DMS114 treated with DMSO at 0.1 percent for 48 hours (cell line): ENCODE data around the gene CHMP2B.
"Not testable (repeated sequence)": the region's sequence is repeated elsewhere in the genome, so short reads cannot be mapped to it uniquely, and the experiment has no call there.

Experiments used
- DNase-seq: peaks from one replicate; lab custom pipeline; 2025; ENCODE audit not compliant: unreplicated experiment; lab: John Stamatoyannopoulos, UW

The CHMP2B gene

DNA sequence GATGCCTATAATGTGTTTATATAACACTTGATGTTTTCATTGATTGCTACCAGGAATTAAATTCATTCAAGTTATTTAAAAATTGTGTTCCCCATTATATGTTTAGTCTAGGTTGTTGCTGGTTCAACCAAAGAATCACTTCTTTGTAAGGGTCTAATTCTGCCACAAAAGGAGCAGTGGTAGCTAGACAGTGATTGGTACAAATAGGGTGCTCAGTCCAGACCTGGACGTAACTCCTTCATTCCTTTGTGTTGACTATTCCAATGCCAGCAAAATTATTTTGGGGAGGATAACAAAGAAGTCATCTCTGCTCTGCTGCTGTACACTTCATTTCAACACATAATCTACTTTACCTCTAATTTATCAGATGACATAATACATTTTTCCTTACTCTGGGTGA, 1.2 kb downstream of the CHMP2B start:
- peak; percentile 36 for DNase-seq

DNA sequence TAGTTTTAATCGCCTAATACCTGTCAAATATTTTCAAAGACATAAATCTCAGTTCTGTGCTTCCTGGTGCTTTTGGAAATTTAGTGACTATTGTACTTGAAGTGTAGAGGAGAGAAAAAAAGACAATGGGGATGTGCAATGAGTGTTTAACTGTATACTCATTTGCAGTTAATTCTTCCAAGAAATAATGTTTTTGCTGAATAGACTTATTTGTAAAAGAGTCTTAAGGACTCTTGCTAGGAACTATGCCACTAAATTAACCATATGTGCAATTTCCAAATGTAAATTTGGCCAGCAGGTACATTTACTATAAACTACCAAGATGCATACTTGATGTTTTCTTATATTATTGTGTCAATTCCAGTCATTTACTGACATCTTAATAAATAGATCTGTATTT, 2.0 kb downstream of the CHMP2B start:
- DNase-seq: no peak

DNA sequence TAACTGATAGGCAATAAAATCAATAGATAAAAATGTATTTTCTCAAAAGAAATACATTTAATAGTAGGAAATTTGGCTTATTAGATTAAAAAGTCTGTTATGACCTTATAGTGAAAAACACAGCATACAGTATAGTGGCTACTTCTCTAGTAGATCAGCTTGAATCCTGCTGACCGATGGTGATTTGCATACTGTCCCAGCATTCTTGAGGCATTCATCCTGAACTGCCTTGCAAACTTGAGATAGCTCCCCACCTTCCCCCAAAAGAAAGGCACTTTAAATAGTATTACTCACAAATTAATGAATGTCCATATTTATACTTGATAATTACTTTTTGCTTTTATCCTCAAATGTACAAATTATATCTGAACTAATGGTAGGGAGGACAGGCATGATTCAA, 6.7 kb downstream of the CHMP2B start:
- DNase-seq: no peak

DNA sequence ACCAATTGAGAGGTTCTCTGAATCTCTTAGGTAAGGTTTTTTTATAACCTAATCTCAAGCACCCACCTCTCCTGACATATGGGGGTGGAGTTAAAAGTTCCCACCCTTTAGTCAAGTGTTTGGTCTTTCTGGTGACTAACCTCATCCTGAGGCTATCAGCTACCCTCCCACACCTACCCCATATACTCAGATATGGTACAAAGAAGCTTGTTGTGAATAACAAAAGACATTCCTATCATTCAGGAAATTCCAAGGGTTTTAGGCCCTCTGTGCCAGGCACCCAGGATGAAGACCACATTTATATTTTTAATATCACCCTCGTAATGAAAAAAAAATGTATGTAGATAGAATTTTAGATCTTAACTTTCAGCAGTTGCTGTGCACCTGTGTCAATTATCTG, 9.0 kb downstream of the CHMP2B start:
- no peak for DNase-seq

DNA sequence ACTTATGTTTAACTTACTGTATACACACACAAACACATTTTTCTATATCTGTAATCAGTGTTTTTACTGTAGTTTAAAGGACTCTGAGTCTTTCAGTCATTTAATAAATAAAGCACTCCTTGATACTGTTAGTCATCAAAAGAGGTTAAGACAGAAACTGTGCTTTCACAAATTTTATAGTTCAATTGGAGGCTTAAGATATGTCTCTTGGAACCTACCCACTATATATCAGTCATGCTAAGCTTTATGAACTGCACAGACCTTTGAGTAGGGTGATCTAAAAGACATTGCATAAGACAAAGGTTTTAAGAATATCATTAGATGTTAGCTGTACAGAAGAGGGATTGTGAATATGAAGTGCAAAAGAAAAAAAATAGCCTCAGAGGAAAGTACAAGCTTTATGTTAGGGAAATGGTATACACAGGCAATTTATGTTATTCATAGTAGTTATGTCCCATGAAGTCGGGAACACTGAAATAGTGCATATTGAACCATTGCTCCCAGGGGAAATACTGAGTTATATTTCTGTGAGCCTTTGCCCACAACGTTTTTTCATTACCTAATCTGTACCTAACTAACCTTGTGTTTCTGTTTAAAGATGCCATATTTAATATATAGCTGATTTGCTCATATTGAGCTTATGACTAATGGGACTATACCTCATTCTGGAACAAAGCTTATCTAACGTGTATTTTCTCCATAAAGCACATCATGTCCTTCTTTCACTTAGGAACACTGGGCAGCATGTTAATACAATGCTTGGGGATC, 19.7 kb downstream of the CHMP2B start:
- DNase-seq: no peak

DNA sequence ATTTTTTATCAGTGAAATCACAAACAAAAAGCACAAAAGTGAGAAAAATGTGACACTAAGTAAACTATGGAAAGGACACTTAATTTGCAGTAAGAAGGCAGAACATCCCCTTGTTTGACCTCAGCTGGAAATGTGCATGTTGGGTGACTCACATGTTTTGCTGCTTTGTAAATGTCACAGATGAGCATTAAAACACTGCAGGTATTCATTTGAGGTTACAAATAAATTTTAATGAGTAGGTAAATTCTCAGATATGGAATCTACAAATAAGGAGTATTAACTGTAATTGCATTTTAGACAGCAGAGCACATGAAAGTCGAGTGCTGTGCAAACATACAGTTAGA, 20.3 kb downstream of the CHMP2B start:
- no peak for DNase-seq

DNA sequence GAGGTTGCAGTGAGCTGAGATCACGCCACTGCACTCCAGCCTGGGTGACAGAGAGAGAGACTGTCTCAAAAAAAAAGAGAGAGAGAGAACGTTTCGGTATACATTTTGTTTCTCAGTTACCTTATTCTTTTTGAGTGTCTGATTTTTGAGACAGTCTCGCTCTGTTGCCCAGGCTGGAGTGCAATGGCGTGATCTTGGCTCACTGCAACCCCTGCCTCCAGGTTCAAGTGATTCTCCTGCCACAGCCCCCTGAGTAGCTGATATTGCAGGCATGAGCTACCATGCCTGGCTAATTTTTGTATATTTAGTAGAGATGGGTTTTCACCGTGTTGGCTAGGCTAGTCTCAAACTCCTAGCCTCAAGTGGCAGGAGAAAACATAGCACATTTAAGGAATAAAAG, 21.1 kb downstream of the CHMP2B start:
- DNase-seq: not testable (repeated sequence)

DNA sequence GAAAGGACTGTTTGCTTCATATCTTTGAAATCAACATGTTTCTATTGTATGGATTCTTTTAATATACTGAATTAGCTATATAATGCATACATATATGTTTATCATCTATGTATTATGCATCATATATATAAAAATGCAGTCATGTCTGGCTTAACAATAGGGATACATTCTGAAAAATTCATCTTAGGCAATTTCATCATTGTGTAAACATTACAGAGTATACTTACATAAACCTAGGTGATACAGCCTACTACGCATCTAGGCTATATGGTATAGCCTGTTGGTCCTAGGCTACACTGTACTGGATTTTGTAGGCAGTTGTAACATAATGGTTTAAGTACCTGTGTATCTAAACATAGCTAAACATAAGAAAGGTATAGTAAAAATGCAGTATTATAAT, 21.7 kb downstream of the CHMP2B start:
- no peak for DNase-seq

DNA sequence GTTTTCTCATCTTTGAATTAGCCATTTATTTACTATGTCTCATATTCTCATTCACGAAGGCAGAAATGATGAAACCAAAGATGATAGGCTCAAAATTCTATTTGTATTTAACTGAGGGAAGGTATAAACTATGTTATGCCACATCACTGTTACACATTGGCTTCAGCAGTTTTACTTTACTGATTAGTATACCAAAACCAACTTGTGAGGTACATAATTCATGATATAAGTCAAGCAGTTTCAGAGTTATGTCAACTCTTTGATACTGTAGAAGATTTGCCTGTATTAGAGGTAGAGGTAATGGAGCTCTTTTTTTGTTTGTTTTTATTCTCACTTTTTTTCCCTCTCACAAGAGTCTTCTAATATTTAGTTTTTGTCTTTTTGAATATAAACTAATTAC, 22.9 kb downstream of the CHMP2B start:
- DNase-seq: no peak

DNA sequence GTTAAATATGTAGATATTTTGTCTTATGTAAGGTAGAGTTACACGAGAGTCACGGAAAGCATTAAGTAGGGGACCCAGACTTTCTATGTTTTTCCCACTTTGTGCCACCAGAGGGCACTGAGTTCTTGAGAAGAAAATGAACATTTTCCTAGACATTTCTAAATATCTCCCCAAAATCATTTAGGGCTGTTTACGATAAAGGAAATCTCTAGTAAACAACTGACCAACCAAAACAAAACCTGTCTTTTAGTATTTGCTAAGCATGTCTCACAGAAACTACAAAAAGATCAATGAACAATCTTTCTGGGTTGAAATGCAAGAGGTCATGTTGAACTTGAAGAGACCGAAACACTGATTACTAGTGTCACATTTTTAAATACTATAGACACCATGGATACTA, 33.2 kb downstream of the CHMP2B start:
- DNase-seq: peak; percentile 85

DNA sequence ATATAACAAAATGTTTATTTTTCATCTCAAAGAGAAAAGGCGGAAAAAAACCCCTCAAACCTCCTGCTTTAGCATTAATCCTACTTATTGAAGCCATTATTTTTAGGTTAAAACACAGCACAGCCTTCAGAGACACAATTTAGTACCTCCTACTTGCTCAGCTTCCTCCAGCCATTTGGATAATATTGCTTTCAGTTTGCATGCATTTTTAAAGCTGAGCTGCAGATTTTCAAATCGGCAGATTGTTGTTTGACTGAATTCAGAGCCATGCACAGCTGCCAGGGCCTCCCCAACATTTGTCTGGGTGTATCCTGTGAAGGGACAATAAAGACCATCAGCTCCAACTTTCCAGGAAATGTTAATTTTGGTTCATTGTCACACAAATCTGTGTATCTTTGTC, 34.8 kb downstream of the CHMP2B start:
- DNase-seq: no peak

DNA sequence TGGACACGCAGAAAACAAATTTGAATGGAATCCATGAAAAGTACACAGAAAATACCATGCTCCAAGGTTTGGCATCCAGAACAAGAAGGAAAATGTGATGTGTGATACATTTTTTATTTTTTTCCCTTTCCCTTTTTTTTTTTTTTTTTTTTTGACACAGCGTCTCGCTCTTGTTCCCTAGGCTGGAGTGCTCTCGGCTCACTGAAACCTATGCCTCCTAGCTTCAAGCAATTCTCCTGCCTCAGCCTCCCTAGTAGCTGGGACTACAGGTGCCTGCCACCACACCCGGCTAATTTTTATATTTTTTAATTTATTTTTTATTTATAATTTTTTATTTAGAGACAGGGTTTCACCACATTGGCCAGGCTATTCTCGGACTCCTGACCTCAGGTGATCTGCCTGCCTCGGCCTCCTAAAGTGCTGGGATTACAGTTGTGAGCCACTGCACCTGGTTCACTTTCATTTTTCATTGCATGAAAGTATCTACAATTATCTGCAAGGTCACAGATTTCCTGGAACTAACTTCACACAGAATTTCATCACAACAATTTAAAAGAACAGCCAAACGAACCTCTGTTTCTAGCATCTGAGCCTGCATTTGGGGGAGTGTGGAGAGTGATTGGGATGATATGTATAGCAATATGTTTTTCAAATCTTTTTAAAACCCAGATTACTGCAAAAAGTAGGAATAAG, 41.0 kb downstream of the CHMP2B start:
- no peak for DNase-seq

DNA sequence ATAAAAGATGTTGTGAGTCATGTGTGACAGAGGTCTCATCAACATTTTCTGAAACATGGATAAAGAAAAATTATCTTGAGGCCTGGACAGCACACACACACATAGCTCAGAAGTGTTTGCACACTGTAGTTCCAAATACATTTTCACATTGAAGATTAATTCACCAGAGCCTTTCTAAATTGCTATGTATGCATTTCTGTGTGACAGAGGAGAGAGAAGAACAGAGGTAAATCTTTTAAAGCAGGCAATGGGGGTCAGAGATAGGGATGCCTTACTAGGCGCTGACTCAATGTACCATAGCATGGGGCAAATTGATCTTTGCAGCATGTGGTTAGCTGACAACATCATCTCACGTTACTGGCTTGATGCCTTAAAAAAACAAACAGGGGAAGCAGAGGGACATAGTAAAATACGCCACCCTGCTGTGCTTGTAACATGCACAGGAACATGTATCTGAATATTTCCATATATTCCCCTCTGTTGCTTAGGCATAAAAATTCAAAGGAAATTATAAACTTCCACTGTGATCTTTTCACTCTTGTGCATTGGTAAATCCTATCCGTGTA, 41.6 kb downstream of the CHMP2B start:
- no peak for DNase-seq

DNA sequence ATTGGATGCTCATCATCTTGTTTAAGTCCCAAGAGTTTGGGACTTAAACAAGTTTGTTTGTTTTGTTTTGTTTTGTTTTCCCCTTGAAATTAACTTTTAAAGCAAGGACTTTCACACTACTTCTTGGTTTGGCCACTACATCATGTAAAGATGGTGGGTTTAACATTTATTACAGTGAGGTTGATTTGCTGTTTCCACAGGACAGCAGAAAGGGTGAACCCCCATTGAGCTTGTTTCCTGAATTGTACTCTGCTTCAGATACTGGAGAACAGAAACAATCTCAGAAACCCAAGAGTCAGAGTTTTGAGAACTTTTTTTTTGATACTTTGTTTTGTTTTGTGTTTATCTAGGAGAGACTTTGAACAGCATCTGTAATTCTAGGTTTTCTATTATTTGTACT, 42.6 kb downstream of the CHMP2B start:
- DNase-seq: no peak

DNA sequence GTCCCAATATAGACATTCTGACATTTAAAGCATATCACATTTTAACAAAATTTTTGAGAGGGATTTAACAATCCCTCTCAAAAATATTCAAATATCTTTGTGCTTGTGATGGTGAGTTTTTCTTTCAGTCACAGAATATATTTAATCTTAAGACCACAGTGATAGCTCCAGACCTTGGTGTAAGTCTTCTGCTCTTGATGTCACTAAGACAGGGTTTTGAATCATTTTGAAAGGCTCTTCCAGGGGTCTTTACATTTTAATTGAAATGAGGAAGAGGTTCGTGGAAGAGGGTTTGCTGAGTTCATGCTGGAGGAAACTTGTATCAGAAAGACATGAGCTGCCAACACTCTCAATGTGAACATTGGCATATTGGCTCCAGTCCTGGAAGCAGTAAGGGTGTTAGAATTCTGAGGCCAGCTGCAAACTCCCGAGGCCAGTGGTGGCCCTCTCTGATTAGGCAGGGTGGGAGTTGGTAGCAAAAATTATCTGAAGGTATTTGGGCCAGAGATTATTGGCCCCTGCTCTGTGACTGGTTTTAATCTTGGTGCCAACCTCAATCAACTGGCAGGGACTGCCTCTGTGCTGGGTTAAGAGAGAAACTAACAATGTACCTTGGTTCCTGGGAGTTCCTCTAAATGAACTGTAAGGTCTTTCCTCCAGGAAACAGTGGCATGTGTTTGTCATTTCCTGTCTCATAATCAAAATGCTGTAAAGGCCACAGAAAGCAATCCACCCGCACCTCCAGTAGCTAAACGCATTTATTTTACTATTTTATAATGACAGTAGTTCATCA, 44.0 kb downstream of the CHMP2B start:
- no peak for DNase-seq

DNA sequence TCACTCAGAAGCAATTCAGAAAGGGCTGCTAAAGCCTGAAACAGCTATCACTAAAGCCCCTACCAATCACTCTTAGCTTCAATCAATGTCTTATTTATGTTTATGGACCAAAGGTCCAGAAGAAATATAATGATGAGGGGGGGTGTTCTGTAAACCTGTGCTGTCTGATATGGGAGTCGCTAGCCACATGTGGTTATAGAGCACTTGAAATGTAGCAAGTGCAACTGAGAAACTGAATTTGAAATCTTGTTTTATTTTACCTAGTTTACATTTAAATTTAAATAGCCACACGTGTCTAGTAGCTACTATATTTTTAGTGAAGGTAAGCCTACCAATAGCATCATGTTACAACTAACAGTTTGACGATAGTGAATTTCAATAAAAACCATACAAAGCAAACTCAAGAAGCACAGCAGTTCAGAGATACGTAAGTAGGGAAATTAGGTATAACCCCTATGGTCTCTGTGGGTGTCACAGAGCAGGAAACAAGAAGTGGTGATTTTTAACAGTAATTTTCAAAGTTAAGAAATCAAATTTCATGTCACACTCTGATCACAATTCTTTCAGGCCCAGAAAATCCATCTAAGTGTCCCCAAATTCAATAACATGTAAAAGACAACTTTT, 45.7 kb downstream of the CHMP2B start:
- DNase-seq: no peak

DNA sequence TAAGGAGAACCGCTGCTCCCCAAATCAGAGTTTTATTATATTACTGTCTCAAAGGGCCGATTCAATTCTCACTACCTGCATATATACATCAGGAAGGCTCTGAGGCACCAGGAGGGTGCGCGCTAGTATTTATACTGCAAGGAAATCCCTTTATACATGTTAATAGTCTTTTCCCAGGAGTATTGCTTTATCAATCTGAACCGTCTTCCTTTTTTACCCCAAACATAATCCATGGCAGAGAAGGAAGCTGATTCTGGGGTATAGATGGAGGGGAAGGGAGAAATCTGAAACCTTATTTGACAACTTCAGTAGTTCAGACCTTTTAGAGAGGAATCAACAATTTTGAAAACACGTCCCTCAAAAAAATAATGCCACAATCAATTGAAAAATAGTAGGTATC, 49.4 kb downstream of the CHMP2B start, which contains the start of gene POU1F1:
Gene POU1F1 (minus strand): TSS at position 101 of the 400 bp plus-strand sequence. CDS start 122 bp downstream, outside the sequence.
- no peak for DNase-seq

DNA sequence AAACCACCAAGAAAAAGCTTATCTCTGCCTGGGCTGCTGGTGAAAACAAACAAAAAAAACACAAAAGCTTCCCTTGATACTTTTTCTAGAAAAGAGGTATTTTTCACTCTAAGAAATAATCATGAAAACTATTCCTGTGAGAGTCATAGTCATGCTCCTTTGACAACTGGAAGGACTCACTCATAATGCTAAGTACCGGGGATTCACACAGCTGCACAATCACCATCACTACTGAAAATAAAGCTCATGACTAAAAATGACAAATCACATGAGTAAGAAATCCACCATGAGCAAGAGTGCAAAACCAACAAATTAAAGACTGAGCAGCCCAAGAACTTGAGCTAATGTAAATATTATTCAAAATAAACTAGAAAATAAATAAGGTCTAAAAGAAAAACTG, 59.9 kb downstream of the CHMP2B start:
- no peak for DNase-seq

DNA sequence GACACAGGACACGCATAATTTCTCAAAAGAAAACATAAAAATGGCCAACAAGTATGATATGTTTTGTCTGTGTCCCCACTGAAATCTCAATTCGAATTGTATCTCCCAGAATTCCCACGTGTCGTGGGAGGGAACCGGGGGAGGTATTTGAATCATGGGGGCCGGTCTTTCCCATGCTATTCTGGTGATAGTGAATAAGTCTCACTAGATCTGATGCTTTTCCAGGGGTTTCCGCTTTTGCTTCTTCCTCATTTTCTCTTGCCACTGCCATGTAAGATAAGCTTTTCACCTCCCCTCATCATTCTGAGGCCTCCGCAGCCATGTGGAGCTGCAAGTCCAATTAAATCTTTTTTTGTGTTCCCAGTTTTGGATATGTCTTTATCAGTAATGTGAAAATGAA, 61.3 kb downstream of the CHMP2B start:
- DNase-seq: no peak

DNA sequence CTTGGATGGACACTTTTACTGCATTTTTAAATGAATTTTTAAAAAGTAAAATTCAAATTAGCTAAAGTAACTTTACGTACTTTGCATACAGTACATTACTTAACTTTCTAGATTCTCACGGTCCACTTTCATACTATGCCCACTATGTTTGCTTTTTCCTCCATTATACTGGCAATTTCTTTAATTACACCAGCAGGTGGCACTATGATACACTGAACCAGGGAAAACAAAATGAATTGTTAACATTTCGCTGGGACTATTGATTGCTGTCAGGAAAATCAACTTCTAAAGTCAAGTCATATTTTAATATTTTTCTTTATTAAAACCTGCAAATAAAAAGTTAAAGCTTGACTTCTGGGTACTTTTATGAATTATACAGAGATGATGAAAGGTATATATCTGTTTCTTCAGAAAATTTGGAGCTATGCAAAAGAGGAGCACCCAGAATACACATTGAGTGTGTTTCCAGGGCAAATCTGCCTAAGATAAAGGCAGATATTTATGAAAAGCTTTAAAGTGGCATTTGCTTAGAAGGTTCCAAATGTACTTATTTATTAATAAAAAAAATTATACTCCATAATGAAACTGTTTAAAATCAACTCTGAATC, 71.1 kb downstream of the CHMP2B start:
- DNase-seq: peak; percentile 92

DNA sequence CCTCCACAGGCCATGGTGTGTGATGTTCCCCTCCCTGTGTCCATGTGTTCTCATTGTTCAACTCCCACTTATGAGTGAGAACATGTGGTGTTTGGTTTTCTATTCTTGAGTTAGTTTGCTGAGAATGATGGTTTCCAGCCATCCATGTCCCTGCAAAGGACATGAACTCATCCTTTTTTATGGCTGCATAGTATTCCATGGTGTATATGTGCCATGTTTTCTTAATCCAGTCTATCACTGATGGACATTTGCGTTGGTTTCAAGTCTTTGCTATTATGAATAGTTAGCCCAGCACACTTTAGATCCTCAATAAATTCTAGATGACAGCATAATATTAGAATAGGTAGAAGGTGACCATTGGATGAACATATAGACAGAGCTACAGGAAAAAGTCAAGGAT, 77.9 kb downstream of the CHMP2B start:
- DNase-seq: not testable (repeated sequence)
